ENCODE results near the gene SERP2.

Gene SERP2

DNA sequence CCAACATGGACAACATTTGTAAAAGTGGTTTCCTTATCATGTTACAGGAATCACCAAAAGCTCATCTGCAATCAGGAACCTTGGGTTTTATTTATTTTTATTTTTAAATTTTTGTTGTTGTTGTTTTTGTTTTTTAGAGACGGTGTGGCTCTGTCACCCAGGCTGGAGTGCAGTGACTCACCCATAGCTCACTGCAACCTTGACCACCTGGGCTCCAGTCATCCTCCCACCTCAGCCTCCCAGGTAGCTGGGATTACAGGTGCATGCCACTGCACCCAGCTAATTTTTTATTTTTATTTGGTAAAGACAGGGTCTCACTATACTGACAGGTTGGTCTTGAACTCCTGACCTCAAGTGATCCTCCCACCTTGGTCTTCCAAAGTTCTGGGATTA lies 13.6 kb upstream of the SERP2 start:
- DNase-seq = no peak

- DNase-seq = no peak
Observed at GRCh38 chr13:44362394-44363040, 11.1 kb upstream of the SERP2 start.

DNA sequence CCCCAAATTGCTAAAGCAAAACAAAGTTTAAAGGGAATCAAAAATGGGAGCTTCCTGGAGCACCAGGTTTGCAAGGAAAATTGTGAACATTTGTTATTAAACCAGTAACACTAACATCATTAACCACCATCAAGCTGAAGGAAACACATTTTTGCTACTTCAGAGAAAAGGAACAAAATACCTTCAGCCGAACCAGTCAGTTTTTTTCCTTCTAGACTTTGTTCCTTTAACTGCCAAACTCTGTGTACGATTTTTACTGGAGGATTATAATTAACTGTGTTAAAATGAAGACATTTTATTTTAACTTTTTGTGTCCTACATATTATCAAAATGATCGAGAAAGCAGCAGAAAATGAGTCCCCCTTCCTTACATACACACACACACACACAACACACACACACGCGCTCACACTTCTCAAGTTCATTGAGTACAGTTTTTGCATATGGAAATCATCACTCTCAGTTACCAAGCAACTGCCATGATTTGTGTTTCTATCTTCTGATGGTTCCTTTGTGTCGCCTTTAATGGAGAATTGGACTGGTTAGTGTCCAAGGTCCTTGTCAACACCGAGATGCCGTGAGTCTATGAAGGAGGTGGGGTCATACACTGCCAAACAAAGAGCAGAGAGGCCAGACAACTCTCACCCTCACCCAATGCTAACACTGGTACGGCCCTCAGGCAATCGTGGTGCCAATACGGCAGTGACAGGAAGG lies 9.8 kb upstream of the SERP2 start:
- no peak for DNase-seq

DNA sequence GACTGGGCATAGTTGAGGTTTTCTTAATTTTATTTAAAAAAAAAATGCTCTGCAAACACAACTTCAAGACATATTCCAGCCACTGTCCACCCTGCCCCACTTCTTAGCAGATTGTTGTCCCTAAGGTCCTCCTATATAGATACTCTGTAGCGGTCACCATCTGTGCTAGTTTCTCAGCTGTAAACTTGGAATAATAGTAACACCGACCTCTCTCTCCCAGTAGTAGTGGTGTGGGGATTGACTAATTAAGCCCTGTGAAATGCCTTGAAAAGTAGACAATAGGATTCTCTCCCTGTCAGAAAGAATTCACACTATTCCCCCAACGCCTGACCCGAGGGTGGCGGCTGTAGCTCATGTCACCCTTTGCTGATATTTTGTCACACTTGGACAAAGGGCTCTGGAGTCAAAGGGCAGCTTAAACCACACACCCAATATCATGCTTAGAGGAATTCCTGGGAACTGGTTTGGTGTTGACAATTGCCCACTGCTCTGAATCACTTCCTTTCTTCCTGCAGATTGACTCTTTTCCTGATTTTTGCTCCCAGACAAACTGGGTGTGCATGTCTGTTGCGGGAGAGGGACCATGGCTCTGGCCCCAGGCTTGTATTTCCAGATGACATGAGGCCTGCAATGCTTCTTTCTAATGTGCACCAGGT lies 9.2 kb upstream of the SERP2 start:
- no peak for DNase-seq

GRCh38 chr13:44365008-44365407 lies 8.6 kb upstream of the SERP2 start:
- DNase-seq = no peak

DNA sequence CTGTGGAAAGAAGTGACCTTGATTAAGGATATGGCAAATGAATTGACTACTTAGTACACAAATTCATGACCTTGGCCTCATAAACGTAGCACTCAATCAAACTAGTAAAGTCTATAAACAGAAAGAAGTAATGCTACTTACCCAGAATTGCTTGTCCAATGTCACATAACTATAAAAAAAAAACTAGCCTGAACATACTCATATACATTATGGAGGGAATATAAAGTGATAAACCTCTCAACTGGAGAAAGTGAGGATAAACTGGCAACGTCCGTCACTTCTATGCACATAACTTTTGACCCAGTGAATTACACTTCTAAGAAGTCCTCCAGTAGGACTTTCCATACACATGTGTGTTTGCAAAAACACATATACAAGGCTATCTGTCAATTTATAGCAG lies 7.7 kb upstream of the SERP2 start:
- DNase-seq = no peak

DNA sequence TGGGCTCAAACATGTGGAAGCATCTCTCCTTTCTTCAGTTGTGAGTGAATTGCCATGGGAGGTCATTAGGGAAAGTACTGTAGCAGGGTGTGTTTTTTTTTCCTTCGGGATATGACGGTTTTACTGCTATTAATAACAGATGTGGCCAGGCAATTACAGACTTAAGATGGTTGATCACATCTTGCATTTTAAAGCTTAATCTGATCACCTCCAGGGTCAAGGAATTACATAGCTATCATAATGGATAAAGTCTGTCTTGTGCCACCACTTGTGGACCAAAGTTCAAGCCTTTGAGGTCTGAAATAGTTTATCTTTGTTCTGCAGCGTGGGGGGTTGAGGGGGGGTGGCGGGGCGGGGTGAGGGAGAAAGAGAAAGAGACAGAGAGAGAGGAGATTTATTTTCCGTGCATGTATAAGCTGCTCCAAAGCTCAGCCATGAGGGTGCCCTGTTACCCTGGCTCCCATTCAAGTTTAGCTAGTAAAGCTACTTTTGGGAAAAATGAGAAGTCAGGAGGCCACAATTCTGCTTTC lies 5.5 kb upstream of the SERP2 start:
- DNase-seq = no peak

DNA sequence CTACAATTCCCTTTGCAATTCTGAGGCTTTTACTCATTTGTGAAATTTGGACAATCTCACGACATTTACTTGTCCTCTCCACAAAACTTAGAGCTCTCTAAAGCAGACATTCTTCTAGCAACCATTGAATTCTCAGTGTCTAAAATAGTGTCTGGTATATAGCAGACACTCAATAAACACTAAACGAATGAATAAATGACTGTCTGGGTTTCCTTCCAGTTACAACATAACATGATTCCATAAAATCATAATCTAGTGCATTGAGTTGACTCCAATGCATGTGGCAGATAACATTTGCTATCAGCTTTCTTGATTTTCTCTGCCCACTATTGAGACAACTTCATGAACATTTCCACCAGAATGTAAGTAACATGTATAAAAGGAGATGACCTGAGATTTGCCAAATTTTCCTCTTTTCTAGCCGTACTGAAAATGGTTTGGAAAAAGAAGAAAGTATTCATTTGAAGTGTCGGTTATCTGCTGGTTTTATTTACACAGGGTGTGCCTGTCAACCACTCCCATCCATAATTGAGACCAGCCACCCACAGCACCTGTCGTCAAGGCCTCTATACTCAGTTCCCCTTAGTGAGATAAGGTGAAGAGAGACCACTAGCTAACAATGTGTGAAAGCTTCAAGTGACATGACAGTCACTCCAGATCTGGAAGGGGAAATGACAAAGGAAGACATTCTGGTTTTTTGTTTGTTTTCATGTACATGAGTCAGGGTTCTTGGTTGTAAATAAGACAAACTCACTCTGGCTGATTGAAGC lies 4.8 kb upstream of the SERP2 start:
- no peak for DNase-seq

- DNase-seq = no peak
Observed at GRCh38 chr13:44371421-44371820, 2.2 kb upstream of the SERP2 start.

GRCh38 chr13:44373247-44373600 lies 400 bp upstream of the SERP2 start:
- no peak for DNase-seq

DNA sequence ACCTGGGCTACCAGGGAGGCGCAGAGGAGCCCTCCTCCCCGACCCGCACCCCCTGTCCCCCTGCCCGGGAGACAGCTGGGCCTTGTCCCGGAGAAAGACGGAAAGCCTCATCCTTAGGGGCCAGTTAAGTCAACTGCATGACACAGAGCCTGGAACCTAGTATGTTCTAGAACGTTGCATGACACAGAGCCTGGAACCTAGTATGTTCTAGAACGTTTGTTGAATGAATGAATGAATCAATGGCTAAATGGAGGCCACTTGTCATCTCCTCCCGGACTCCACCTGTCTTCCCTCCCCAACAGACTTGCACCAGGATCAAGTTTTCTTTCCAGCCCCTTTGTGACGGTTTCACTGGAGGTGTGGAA lies 706 bp downstream of the SERP2 start:
- no peak for DNase-seq

DNA sequence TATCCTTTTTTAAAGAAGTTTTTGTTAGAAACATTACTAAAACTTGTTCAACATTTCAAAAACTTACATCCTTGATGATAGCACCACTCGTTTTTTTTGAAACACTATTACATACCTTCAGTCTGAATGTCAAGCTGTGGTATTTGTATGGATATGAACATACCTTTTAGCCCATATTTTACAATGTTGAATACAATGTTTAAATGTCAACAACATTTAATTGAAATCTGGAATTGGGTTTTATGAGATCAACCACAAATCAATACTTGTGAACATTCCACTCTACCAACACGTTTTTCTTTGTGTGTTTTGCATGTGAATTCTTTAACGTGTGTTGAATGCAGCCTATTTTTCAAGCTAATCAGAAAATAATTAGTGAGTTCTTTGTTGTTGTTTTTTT lies 4.7 kb downstream of the SERP2 start:
- DNase-seq = no peak

GRCh38 chr13:44379885-44380284 lies 6.3 kb downstream of the SERP2 start:
- DNase-seq = no peak

DNA sequence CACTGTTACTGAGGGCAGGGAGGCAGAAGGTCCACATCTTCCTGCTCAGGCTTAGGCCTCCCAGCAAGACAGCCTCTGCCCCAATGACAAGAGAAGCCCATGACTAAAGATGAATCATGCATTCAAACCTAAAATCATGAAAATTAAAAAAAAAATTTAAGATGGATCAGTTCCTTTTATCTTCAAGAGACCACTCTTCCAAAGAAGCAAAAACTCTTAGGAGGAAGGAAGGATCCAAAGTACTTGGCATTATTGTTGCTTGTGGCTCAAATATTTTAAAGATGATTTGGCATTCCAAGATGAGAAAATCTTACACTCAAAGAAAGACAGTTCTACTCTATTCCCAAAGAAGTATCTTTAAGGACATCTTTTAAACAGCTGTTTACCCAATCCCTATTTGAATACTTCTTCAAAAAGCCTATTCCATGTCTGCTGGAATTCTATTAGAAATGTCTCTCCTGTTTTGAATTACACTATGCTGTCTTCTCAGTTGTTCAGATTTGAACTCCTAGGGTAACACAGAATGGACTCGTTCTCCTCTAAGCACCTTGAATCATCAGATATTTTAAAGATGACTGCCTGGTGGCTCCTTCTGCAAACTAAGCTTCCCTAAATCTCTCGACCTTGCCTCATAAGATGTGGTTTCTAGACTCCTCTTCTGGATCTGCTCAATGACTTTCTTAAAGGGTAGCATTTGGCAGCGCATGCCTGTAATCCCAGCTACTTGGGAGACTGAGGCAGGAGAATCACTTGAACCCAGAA lies 7.0 kb downstream of the SERP2 start:
- no peak for DNase-seq

- no peak for DNase-seq
Observed at GRCh38 chr13:44382635-44383145, 9.1 kb downstream of the SERP2 start.

DNA sequence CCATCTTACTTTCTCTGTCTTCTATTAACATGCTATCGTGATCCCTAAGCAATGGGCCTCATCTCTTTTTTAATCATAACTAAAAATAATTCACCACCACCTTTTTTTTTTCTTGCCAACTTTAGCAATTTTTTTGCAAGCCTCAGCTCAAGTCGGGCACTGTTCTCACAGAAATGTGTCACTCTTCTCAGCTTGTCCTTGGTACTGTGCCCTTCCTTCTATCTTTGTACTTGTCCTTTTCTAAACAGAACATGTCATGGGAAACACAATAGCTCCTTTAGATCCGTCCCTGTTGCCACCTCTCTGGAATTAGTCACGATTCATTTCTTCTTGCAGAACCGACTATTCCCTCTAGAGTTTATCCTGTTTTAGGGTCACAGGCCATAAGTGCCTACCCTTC lies 10.3 kb downstream of the SERP2 start:
- no peak for DNase-seq

DNA sequence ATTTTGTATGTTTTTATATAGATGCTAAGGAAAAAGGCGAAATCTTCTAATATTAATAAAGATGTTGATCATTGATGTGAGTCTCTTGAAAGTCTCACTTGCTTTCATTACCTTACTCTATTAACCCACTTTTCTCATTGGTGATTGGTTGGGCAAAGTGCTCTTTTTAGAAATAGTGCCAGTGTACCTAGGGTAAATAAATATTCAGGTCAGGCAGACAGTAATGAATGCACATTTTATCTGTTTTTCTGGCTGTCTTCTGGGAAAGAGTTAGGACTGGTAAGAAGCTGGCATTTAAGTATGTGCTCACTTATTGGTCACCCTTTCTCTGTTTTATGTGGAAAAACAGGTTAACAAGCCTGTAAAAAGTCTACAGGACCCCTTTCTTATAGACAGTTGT lies 11.2 kb downstream of the SERP2 start:
- no peak for DNase-seq

DNA sequence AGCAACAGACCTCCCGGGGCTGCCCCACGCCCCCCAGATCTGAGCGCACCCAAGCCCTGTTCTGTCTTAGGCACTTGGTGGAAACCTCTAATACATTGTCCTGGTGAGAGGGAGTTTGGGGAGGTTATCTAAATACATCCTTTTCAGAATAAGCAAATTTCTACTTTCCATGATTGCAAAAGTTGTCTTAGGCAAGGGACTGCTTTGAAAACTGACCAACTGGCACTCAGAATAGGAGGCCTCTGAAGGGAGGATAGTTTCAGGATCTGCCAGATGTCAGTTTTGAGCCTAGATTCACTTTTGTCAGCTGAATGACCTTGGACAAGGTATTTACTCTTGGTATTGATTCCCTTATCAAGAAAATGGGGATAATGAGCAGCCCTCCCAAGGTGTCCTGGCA lies 11.8 kb downstream of the SERP2 start:
- DNase-seq = no peak

DNA sequence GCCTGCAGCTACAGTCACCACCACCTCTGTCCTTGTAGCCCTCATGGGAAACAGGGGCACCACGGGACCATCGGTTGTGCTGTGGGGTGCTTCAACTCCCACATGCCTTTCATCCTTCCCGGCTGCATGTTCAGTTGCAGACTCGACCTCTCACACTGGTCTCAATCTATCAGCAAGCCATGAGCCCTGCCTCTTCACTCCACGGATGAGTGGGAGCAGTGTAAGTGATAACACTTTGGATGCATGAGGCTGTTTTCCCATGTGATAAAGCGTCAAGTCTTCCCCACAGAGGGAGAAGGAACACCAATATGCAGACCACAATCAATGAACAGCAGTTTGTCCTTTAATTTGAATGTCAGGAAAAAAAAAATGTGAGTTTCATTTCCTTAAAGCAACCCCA lies 12.2 kb downstream of the SERP2 start:
- DNase-seq = no peak

DNA sequence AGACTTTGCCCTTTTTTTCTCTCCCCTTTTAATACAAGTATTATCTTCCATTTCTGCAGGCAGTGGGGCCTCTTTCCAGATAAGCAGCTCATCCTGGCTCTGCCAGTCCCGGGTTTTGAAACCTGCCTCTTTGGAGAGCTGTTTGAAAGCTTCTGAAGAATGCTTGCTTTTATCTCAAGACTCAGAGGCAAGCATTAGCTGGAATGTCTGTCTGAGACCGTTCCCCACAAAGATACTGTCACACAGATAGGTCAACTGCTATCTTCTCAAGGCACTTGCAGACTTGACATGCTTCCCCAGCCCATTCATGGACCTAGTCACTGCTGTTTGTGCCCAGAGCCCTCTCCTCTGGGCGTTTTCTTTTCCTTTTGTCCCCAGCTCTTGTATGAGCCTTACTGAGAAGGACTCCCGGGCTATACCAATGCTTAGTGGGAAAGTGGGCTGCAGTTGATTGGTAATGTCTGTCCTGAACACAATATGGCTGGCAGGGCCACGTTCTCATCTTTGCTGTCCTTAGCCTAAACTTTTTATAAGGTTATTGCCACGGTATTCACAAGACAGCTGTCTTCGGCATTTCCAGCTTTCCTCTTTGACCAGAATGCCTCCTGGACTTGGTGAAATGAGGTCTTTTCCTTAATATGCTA lies 13.4 kb downstream of the SERP2 start:
- no peak for DNase-seq

DNA sequence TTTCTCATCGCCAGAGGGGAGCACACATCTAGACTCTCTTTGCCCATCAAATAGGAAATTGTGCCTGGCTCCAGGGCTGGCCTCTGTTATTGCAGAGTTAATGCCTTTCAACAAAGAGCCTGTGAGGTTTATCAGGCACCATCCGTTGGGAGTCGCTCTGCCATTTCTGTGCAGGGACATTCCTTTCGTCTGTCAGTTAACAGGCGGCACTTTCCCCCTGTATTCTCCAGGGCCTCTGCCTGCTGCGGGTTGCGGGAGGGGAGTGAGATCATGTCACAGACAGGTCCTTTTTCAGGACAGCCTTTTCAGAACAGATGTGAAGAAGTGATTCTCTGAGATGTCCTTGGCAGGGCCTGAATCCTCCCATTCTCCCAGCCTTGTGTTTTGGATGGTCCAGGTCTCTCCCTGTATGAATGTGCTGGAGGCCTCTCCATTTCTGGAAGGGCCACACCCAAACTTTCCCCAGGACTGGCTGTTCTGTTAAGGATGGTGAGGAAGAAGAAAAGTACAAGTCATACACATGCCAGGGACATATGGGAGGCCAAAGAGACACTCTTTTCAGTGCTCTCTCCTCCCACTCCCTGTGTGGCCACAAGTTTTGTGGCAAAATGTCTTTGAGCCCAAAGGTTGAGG lies 14.9 kb downstream of the SERP2 start:
- no peak for DNase-seq
